Endothelial cell of umbilical vein (primary cell): ENCODE measurements around the gene KIAA1217. TPM values are rescaled to one million over a fixed set of nuclear protein-coding genes. Genes with fewer than 3 reads are reported as not detected.

ENCODE experiments used
- BruUV-seq: library from RNA; stranded (reverse); fragments of 400-500 nt; replicated peaks from 2 replicates; lab custom pipeline; 2021; lab: Mats Ljungman, UMichigan
- CTCF ChIA-PET: fragments of 300-600, 350-600 bp; sonication (Branson Sonifier 250); formaldehyde crosslinking; loops from one replicate; lab custom pipeline; 2021; ENCODE audit warnings: antibody characterized with exemption, inconsistent platforms; lab: Charles Lee
- POLR2A ChIA-PET: fragments of 300-600, 350-600 bp; sonication (Branson Sonifier 250); formaldehyde crosslinking; loops from one replicate; lab custom pipeline; 2021; ENCODE audit warnings: antibody characterized with exemption, inconsistent platforms; lab: Charles Lee
- DNase-seq: peaks from one replicate; pipeline ENCODE4 v3.0.0-alpha.2; 2011; ENCODE audit warnings: low read depth, low spot score
- FAIRE-seq: peaks from 2 replicates; lab custom pipeline; 2011; peaks lifted over from hg19 to GRCh38; lab: Jason Lieb, UNC
- H2AFZ ChIP-seq: 2 replicates; pipeline ENCODE4 v1.6.0; 2012; ENCODE audit warnings: low read depth, low read length, control low read depth, inconsistent platforms
- H3K27ac ChIP-seq: 2 replicates; pipeline ENCODE4 v1.5.1; 2011; ENCODE audit warnings: low read depth, mild to moderate bottlenecking, control low read depth, low read length, moderate library complexity; ENCODE audit not compliant: insufficient read depth
- H3K27me3 ChIP-seq, 2 experiments: 2 replicates each; pipeline versions ENCODE4 v1.6.0 to v1.6.1; 2011; ENCODE audit warnings: low read length in 2 of 2, mixed read lengths in 1 of 2; ENCODE audit not compliant: control insufficient read depth in 2 of 2, insufficient read depth in 2 of 2
- H3K36me3 ChIP-seq, 2 experiments: 2 replicates in 1 of 2; 3 replicates in 1 of 2; pipeline ENCODE4 v1.5.1; 2011; ENCODE audit warnings: low read length in 2 of 2, mild to moderate bottlenecking in 1 of 2, moderate library complexity in 1 of 2; ENCODE audit not compliant: control insufficient read depth in 2 of 2, insufficient read depth in 2 of 2; ENCODE audit errors: extremely low read depth in 1 of 2
- H3K4me1 ChIP-seq: 3 replicates; pipeline ENCODE4 v1.5.1; 2011; ENCODE audit warnings: mild to moderate bottlenecking, low read length; ENCODE audit not compliant: control insufficient read depth, insufficient read depth; ENCODE audit errors: extremely low read depth
- H3K4me2 ChIP-seq: 2 replicates; pipeline ENCODE4 v1.6.1; 2011; ENCODE audit warnings: low read length, control low read depth, mixed read lengths; ENCODE audit not compliant: insufficient read depth
- H3K4me3 ChIP-seq, 3 experiments: fragments of 200-600 bp in 1 of 3; sonication (generic), shearing (Covaris generic) in 1 of 3; replicated peaks in 1 of 3; 2 replicates each; pipeline ENCODE4 v1.5.1; 2011 to 2016; ENCODE audit warnings: control low read depth in 3 of 3, low read length in 3 of 3, mild to moderate bottlenecking in 2 of 3, inconsistent platforms in 1 of 3, low read depth in 1 of 3, moderate library complexity in 1 of 3; ENCODE audit not compliant: insufficient read depth in 1 of 3
- H3K79me2 ChIP-seq: 2 replicates; pipeline ENCODE4 v1.6.0; 2012; ENCODE audit warnings: low read length, inconsistent platforms; ENCODE audit not compliant: control insufficient read depth, insufficient read depth
- H3K9ac ChIP-seq: replicated peaks from 2 replicates; pipeline ENCODE3; 2011; ENCODE audit warnings: low read length, control low read depth; ENCODE audit not compliant: insufficient read depth; ENCODE audit errors: extremely low read depth
- H3K9me1 ChIP-seq: replicated peaks from 3 replicates; pipeline ENCODE4 v1.6.0; 2011; ENCODE audit warnings: mild to moderate bottlenecking, low read length; ENCODE audit not compliant: control insufficient read depth, insufficient read depth; ENCODE audit errors: extremely low read depth
- H3K9me3 ChIP-seq: replicated peaks from 2 replicates; pipeline ENCODE4 v1.5.1; 2012; ENCODE audit warnings: low read length, inconsistent platforms; ENCODE audit not compliant: control insufficient read depth, insufficient read depth
- H4K20me1 ChIP-seq: replicated peaks from 2 replicates; pipeline ENCODE3; 2011; ENCODE audit warnings: mild to moderate bottlenecking, low read length; ENCODE audit not compliant: control insufficient read depth, insufficient read depth; ENCODE audit errors: extremely low read depth
- CTCF ChIP-seq, 2 donors: IDR thresholded peaks; 1 replicate in 1 of 2; 2 replicates in 1 of 2; pipeline ENCODE4 v1.5.1; 2011; ENCODE audit warnings: low read length in 2 of 2, mild to moderate bottlenecking in 2 of 2, moderate library complexity in 2 of 2, control low read depth in 1 of 2, inconsistent platforms in 1 of 2, low read depth in 1 of 2; ENCODE audit not compliant: insufficient read depth in 1 of 2; ENCODE audit errors: extremely low read depth in 1 of 2
- EZH2 ChIP-seq: IDR thresholded peaks from 2 replicates; pipeline ENCODE4 v1.6.1; 2012; ENCODE audit warnings: borderline replicate concordance, low read depth, mild to moderate bottlenecking, moderate library complexity, low read length, inconsistent platforms; ENCODE audit not compliant: severe bottlenecking
- FOS ChIP-seq: IDR thresholded peaks from 2 replicates; pipeline ENCODE4 v1.6.1; 2011; ENCODE audit warnings: mild to moderate bottlenecking, low read length, moderate library complexity, borderline replicate concordance; ENCODE audit not compliant: insufficient read depth
- GATA2 ChIP-seq: IDR thresholded peaks from 2 replicates; pipeline ENCODE4 v1.7.0; 2011; ENCODE audit warnings: low read depth, mild to moderate bottlenecking, moderate library complexity, mixed read lengths, low read length; ENCODE audit not compliant: insufficient read length, insufficient read depth
- JUN ChIP-seq: IDR thresholded peaks from 2 replicates; pipeline ENCODE4 v1.6.1; 2011; ENCODE audit warnings: borderline replicate concordance, low read depth; ENCODE audit not compliant: insufficient read length, insufficient read depth
- MAX ChIP-seq: IDR thresholded peaks from 2 replicates; pipeline ENCODE4 v1.6.1; 2011; ENCODE audit not compliant: insufficient read depth, insufficient read length
- MYC ChIP-seq: IDR thresholded peaks from one replicate; pipeline ENCODE4 v1.6.1; 2011; ENCODE audit warnings: mild to moderate bottlenecking, low read depth, low read length
- POLR2A ChIP-seq: IDR thresholded peaks from 2 replicates; pipeline ENCODE4 v1.6.1; 2012; ENCODE audit warnings: low read depth, mild to moderate bottlenecking, control low read depth, low read length
- POLR2AphosphoS5 ChIP-seq: IDR thresholded peaks from 2 replicates; pipeline ENCODE4 v1.6.1; 2012; ENCODE audit warnings: low read depth, mild to moderate bottlenecking, control low read depth, low read length, moderate library complexity; ENCODE audit not compliant: insufficient read depth
- dilution Hi-C: fragments of 300-500 bp; cut with MboI; formaldehyde crosslinking; loops from one replicate; pipeline ENCODE4 v1.15.0; 2019; ENCODE audit warnings: low sequenced_read_pairs; ENCODE audit not compliant: extremely low pct_ligation_motif_present
- intact Hi-C: fragments of 100-400 bp; cut with micrococcal nuclease; formaldehyde crosslinking; loops from one replicate; pipeline ENCODE4 v1.10.0; 2022
- polyA plus RNA-seq, 4 experiments: library from polyadenylated mRNA; depleted of rRNA in 3 of 4; stranded (reverse) in 3 of 4; unstranded in 1 of 4; fragments of >200 nt; gene quantifications; 2 replicates each; pipeline versions ENCODE4 v1.2.1 to v1.2.3, GENCODE V29; 2011 to 2012; ENCODE audit warnings: missing spikeins in 1 of 4
- total RNA-seq: library from RNA; stranded (reverse); gene quantifications from 2 replicates; pipeline ENCODE4 v1.2.3, GENCODE V29; 2021

Gene KIAA1217
- total and polyA plus RNA-seq, 2 donors (not counting 3 experiments of a cell fraction or from before 2014, with no cell fraction given): 0.83 to 10.3 TPM

GRCh38 chr10:24214762-24215161, 5.8 kb downstream of the KIAA1217 start:
- H3K4me1 ChIP-seq: no peaks in the 10 kb centered on the region
- BruUV-seq: no TSS peak
- H3K36me3 ChIP-seq: no peaks in the 10 kb centered on the region
- no peak overlapping the region for H3K4me3 ChIP-seq
- H3K9ac ChIP-seq: no peak overlapping the region
- TF ChIP-seq CTCF (IDR thresholded peaks at IDR 0.05; ENCODE audit: extremely low read depth in 1 of 2, insufficient read depth in 1 of 2, low read depth in 1 of 2, low read length in 2 of 2) (no peak), POLR2A (no peak), GATA2 (no peak), MAX (no peak), JUN (no peak), MYC (no peak), EZH2 (no peak), FOS (no peak), POLR2AphosphoS5 (no peak)
- no peaks in the 10 kb centered on the region for H4K20me1 ChIP-seq
- intact Hi-C loops (no loop called here), dilution Hi-C loops (no loop called here)
- H3K27ac ChIP-seq: no peak overlapping the region
- ChIA-PET CTCF (no interaction called here), POLR2A (no interaction called here)
- no peaks in the 10 kb centered on the region for H3K9me3 ChIP-seq
- DNase-seq: no peak
- no peaks in the 10 kb centered on the region for H3K27me3 ChIP-seq
- no peak overlapping the region for H3K4me2 ChIP-seq
- H3K79me2 ChIP-seq: no peaks in the 10 kb centered on the region
- no peaks in the 10 kb centered on the region for H3K9me1 ChIP-seq
- FAIRE-seq: no peak
- no peak overlapping the region for H2AFZ ChIP-seq
